Naive thymus-derived CD8-positive, alpha-beta T cell (primary cell): ENCODE measurements around the gene FTSJ1. TPM values are rescaled to one million over a fixed set of nuclear protein-coding genes. Genes with fewer than 3 reads are reported as not detected.
"Not testable (repeated sequence)": the region's sequence is repeated elsewhere in the genome, so short reads cannot be mapped to it uniquely, and the experiment has no call there.

Experiments used
- ATAC-seq, 2 donors: fragments of 150-1000 bp; cut with Tn5 transposase in 1 of 2; sonication (Bioruptor Pico), chemical (Tn5 transposase) in 1 of 2; 1 replicate in 1 of 2; 2 replicates in 1 of 2; pipeline ENCODE4 v1.10.0; 2021; ENCODE audit warnings: mild to moderate bottlenecking in 2 of 2, moderate library complexity in 2 of 2
- POLR2A ChIA-PET: fragments of 350-600 bp; sonication (Branson Sonifier 250); formaldehyde crosslinking; loops from one replicate; lab custom pipeline; 2021; ENCODE audit warnings: antibody characterized with exemption; lab: Charles Lee
- DNase-seq, 10 donors: peaks; one replicate each; pipeline versions ENCODE4 v3.0.0 to v3.0.0-alpha.2; 2020 to 2022
- H3K27ac Mint-ChIP-seq, 10 donors: one replicate each; pipeline ENCODE4 v1.8.0; 2020 to 2022; ENCODE audit warnings: mild to moderate bottlenecking in 10 of 10, mixed read lengths in 10 of 10, moderate library complexity in 4 of 10, inconsistent platforms in 1 of 10
- H3K27me3 Mint-ChIP-seq, 5 donors: one replicate each; pipeline ENCODE4 v1.8.0; 2021 to 2022; ENCODE audit warnings: mixed read lengths in 5 of 5
- H3K36me3 Mint-ChIP-seq, 3 donors: one replicate each; pipeline ENCODE4 v1.8.0; 2020 to 2022; ENCODE audit warnings: mixed read lengths in 3 of 3, mild to moderate bottlenecking in 2 of 3, inconsistent platforms in 1 of 3
- H3K4me1 Mint-ChIP-seq, 4 donors: one replicate each; pipeline ENCODE4 v1.8.0; 2021 to 2022; ENCODE audit warnings: mixed read lengths in 4 of 4
- H3K4me3 Mint-ChIP-seq, 10 donors: one replicate each; pipeline ENCODE4 v1.8.0; 2020 to 2022; ENCODE audit warnings: mild to moderate bottlenecking in 10 of 10, mixed read lengths in 10 of 10, moderate library complexity in 6 of 10, inconsistent platforms in 1 of 10
- H3K9me3 Mint-ChIP-seq, 9 donors: one replicate each; pipeline ENCODE4 v1.8.0; 2020 to 2022; ENCODE audit warnings: mixed read lengths in 9 of 9, mild to moderate bottlenecking in 3 of 9, inconsistent platforms in 1 of 9, moderate library complexity in 1 of 9
- polyA plus RNA-seq, 3 donors: library from polyadenylated mRNA; unstranded; fragments of 300-500 nt; fragmentation: Illumina TruSeq; gene quantifications; one replicate each; pipeline ENCODE4 v1.2.3, GENCODE V29; 2021
- total RNA-seq, 8 experiments: library from RNA in 2 of 8; stranded (reverse) in 2 of 8; gene quantifications; one replicate each; pipeline ENCODE4 v1.2.3 and lab custom pipeline; 2021 to 2026

The FTSJ1 gene, protein sequence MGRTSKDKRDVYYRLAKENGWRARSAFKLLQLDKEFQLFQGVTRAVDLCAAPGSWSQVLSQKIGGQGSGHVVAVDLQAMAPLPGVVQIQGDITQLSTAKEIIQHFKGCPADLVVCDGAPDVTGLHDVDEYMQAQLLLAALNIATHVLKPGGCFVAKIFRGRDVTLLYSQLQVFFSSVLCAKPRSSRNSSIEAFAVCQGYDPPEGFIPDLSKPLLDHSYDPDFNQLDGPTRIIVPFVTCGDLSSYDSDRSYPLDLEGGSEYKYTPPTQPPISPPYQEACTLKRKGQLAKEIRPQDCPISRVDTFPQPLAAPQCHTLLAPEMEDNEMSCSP
- total RNA-seq (10 to 100 TPM; 50.6 to 53.0 TPM), polyA plus RNA-seq (10 to 100 TPM; 61.5 to 63.4 (median 62.3) TPM), total RNA-seq (lab: John Stamatoyannopoulos, UW) (40.8 to 158 (median 57.4) reads per million in 6 experiments)

DNA sequence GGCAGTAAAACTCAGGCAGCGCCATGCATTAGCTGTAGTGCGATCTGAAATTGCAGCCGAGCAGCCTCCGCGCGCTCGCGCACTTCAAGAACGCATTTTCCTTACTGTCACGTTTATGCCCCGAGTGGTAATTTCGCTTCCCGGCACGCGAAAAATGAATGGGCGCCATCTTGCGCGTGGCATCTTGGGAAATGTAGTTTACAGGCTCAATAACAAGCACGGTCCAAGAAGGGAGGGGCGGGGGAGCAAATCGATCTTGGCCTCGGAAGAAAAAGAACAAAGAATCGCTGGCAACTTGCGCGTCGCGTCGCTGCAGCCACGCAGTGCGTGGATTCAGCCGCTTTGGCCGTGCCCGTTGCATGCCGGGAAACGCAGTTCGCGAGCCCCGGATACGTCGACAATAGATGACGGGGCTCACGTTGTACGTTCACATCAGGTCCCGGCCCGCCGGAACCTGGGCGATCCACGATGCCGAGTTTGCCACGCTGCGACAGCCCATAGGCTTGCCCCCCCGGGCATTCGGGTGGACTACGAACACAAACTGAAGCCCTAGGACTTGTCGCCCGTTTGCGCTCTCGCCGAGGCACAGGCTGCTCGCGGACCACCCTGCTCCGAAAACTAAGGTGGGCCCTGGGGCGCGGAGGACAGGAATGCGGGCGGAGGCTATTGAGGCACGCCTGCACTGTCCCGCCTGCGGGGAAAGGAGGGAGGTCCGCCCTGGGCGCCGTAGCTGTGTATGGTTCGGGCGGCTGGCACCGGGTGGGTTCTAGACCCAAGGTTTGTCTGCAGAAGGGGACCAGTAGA, at the start of gene FTSJ1:
Gene FTSJ1, plus strand, starts transcription at position 426 of the 804 bp plus-strand sequence. CDS start 1,849 bp downstream, outside the sequence.
- peaks cover 24 to 28% (median 25%) of the 10 kb centered on the region in 4 donors for H3K4me1 Mint-ChIP-seq
- POLR2A ChIA-PET = interaction anchor here (0.6 to 1.5 kb wide), 6 partner anchors 11 to 542 kb away, joined by 3 read pairs; no protein-coding TSS in a partner anchor

DNA sequence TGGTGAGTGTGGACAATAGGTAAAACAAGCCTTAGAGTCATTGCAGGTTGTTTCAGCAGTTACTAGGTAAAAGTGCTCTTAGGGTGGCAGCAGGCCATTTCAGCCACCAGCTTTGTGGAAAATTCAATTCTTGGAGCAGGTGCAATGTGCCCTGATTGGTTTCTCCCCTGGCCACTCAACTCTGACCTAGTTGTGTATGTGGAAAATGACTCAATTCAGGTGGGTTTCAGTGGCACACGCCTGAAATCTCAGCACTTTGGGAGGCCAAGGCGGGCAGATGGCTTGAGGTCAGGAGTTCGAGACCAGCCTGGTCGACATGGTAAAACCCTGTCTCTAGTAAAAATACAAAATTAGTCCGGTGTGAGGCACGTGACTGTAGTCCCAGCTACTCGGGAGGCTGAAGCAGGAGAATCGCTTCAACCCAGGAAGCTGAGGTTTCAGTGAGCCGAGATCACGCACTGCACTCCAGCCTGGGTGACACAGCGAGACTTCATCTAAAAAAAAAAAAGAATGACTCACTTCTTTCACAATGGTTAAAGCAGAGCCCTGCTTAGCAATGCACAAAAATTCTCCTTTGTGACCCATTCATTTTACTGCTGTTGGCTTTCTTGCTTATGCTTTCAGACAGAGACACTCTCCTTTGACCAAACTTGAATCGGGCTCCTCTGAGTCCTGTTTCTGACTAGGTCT, 48.8 kb upstream of the FTSJ1 start:
- POLR2A ChIA-PET, H3K4me3 Mint-ChIP-seq, ATAC-seq, H3K4me1 Mint-ChIP-seq, H3K27ac Mint-ChIP-seq, H3K36me3 Mint-ChIP-seq, DNase-seq, H3K9me3 Mint-ChIP-seq, H3K27me3 Mint-ChIP-seq: not testable (repeated sequence)

More for the DNA sequence above, at the start of gene FTSJ1:
- Mint-ChIP-seq H3K27me3 (no peaks in the 10 kb centered on the region), H3K4me3 (peak within 1 kb of the TSS; percentile 80 to 97 (median 92)), H3K27ac (peak within 1 kb of the TSS; percentile 84 to 98 (median 94)), H3K9me3 (peaks cover 0 to 3% (median 0%) of the 10 kb centered on the region in 9 donors), H3K36me3 (peaks cover 0 to 23% (median 1%) of the 10 kb centered on the region in 3 donors)
- peak; percentile 70 to 95 (median 90) for DNase-seq
- ATAC-seq = peak; percentile 91

DNA sequence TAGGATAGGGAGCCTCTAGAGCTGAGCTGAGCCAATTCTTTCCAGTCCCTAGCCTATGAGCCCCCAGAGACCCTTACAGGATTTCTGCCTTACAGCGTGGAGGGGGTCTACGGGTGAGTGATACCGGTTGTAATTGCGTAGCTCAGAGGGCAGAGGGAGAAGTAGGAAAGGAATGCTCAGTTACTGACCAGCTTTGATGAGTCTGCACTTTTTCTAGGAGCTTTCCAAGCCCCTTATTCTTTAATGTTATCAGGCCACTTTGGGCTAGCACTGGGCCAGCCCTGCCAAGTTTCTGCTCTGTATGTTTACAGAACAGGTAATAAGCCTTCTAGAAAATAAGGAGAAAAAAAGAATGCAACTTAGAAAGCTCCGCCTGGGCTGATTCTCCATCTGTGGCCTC, 46.4 kb upstream of the FTSJ1 start:
- Mint-ChIP-seq H3K9me3 (peaks cover 0 to 14% (median 5%) of the 10 kb centered on the region in 9 donors), H3K4me1 (peaks cover 0 to 15% (median 3%) of the 10 kb centered on the region in 4 donors)
- ATAC-seq, H3K36me3 Mint-ChIP-seq, DNase-seq, H3K27ac Mint-ChIP-seq, POLR2A ChIA-PET, H3K4me3 Mint-ChIP-seq, H3K27me3 Mint-ChIP-seq: not testable (repeated sequence)

DNA sequence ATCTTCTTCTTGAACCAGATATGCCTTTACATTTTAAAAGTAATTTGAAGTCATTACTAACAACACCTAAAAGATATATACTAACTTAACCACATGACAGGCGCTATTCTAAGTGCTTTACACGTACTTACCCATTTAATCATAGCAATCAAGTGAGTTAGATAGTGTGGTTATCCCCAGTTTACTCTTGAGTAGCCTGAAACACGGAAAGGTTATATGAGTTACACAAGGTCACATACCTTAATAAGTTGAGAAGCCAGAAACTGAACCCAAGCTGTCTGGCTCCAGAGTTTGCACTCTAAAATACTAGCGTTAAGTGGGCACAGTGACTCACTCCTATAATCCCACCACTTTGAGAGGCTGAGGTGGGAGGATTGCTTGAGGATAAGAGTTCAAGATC, 45.8 kb upstream of the FTSJ1 start:
- DNase-seq, H3K4me3 Mint-ChIP-seq, ATAC-seq, H3K27ac Mint-ChIP-seq, H3K27me3 Mint-ChIP-seq, H3K36me3 Mint-ChIP-seq, POLR2A ChIA-PET: not testable (repeated sequence)
- Mint-ChIP-seq H3K9me3 (peaks cover 0 to 17% (median 9%) of the 10 kb centered on the region in 9 donors), H3K4me1 (peaks cover 0 to 17% (median 3%) of the 10 kb centered on the region in 4 donors)

DNA sequence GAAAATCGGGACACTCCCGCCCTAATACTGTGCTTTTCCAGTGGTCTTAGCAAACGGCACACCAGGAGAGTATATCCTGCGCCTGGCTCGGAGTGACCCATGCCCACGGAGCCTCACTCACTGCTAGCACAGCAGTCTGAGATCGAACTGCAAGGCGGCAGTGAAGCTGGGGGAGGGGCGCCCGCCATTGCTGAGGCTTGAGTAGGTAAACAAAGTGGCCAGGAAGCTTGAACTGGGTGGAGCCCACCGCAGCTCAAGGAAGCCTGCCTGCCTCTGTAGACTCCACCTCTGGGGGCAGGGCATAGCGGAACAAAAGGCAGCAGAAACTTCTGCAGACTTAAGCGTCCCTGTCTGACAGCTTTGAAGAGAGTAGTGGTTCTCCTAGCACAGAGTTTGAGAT, 42.3 kb upstream of the FTSJ1 start:
- H3K27me3 Mint-ChIP-seq, H3K36me3 Mint-ChIP-seq, POLR2A ChIA-PET, ATAC-seq: not testable (repeated sequence)
- Mint-ChIP-seq H3K27ac (peak overlapping the region in 1 of 10 donors; percentile 25), H3K4me3 (peak overlapping the region in 2 of 10 donors; percentile 14 to 36), H3K4me1 (peaks cover 0 to 17% (median 3%) of the 10 kb centered on the region in 4 donors), H3K9me3 (peaks cover 0 to 23% (median 9%) of the 10 kb centered on the region in 9 donors)
- DNase-seq = peak in 4 of 10 donors; percentile 1 to 25 (median 16)

DNA sequence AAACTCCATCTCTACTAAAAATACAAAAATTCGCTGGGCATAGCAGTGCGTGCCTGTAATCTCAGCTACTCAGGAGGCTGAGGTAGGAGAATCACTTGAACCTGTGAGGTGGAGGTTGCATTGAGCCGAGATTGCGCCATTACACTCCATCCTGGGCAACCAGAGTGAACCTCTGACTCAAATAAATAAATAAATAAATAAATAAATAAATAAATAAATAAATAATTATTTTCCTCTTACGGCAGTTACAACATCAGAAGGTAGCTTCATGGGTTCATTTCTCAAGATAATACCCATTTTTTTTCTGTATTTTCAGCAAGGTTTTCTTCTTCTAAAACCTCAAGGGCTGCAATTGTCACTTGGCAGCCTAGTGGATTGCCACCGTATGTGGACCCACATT, 28.8 kb upstream of the FTSJ1 start:
- H3K36me3 Mint-ChIP-seq, H3K4me3 Mint-ChIP-seq, DNase-seq, H3K4me1 Mint-ChIP-seq, H3K27ac Mint-ChIP-seq, POLR2A ChIA-PET, ATAC-seq, H3K27me3 Mint-ChIP-seq, H3K9me3 Mint-ChIP-seq: not testable (repeated sequence)

DNA sequence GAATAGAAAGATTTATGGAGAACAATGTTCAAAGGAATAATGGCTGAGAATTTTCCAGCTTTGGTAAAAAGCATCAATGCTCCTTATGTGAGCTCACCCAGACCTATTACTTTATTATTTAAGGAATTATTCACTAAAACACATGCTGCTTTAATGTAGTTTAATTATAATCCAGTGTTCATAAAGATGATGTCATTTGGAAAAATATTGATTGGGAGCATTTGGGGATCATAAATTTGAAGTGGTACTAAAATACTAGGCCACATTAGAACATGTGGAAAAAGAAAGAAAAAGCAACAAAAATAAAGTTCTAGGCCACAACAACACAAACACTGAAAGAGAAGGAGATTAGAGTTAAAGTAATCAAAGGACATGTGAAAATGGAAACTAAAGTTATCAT, 25.9 kb upstream of the FTSJ1 start:
- Mint-ChIP-seq H3K4me1 (no peaks in the 10 kb centered on the region), H3K27me3 (no peaks in the 10 kb centered on the region), H3K27ac (no peak overlapping the region), H3K4me3 (no peak overlapping the region), H3K36me3 (no peaks in the 10 kb centered on the region), H3K9me3 (no peaks in the 10 kb centered on the region)
- ATAC-seq (no peak), DNase-seq (no peak)
- POLR2A ChIA-PET = no interaction called here

DNA sequence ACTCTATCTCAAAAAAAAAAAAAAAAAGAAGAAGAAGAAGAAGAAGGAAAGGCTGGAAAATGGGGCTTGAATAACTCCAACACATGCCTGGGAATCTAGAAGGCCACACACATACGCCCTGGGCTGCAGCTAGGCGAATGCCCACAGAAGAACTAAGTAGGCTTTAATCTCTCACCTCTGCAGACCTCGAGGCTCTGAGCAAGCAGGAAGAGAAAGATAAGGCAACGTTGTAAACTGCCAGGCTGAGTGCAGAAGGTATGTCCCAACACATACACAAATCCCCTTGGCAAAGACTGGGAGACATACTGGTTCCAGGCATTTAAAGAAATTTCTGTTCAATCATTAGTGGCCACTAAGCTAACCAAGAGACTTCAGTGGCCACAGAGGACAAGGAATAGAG, 24.3 kb upstream of the FTSJ1 start:
- Mint-ChIP-seq H3K36me3 (no peaks in the 10 kb centered on the region), H3K27me3 (no peaks in the 10 kb centered on the region), H3K4me3 (no peak overlapping the region), H3K9me3 (no peaks in the 10 kb centered on the region), H3K27ac (no peak overlapping the region), H3K4me1 (no peaks in the 10 kb centered on the region)
- DNase-seq (no peak), ATAC-seq (no peak)
- POLR2A ChIA-PET = no interaction called here

DNA sequence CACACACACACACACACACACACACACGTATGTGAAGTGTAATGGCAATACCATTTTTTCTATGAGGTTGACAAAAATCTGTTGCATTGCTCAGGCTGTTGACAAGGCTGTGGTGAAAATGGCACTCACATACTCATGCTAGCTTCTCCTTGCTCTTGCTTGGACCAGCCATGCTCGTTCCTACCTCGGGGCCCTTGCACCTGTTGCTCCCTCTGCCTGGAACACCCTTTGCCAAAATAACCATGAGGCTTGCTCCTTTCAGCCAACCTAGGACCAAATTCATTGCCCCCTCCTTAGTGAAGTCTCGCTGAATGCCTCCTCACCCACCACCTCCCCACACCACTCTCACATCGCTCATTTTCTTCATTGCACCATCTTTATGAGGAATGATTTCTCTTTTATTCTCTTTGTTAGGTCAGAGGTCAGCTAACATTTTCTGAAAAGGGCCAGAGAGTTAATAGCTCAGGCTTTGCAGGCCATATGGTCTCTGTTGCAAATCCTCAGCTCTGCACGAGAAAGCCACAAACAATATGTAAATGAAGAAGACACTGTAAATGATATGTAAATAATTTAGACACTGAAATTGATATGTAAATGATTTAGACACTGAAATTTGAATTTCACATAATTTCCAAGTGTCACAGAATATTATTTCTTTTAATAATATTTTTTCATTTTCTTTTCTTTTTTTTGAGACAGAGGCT, 19.2 kb upstream of the FTSJ1 start:
- no peak for ATAC-seq
- H3K4me3 Mint-ChIP-seq = no peak overlapping the region
- no peaks in the 10 kb centered on the region for H3K27me3 Mint-ChIP-seq
- peaks cover 0 to 7% (median 0%) of the 10 kb centered on the region in 4 donors for H3K4me1 Mint-ChIP-seq
- POLR2A ChIA-PET = no interaction called here
- H3K27ac Mint-ChIP-seq = no peak overlapping the region
- no peak for DNase-seq
- H3K9me3 Mint-ChIP-seq = no peaks in the 10 kb centered on the region
- peaks cover 1 to 17% (median 4%) of the 10 kb centered on the region in 3 donors for H3K36me3 Mint-ChIP-seq

DNA sequence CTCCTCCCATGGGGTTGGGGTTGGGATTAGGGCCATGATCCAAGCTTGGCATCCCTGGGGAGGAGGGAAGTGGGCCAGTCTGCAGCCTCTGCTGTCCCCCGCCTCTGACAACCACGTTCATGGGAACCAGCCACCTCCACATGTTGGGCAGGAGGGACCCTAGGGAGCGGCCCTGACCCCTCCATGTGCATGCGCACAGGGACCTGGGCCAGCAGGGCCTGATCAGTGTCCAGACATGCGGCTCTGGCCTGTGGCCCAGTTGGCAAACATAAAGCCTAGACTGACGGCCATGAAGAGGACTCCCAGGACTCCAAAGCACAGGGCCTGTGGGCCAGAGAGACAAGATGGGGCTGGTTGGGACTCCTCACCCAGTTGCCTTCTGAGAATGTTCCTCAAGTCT, 17.3 kb upstream of the FTSJ1 start:
- ATAC-seq = no peak
- no peak for DNase-seq
- no peaks in the 10 kb centered on the region for H3K27me3 Mint-ChIP-seq
- H3K9me3 Mint-ChIP-seq = no peaks in the 10 kb centered on the region
- peaks cover 4 to 25% (median 5%) of the 10 kb centered on the region in 3 donors for H3K36me3 Mint-ChIP-seq
- H3K27ac Mint-ChIP-seq = peak overlapping the region in 2 of 10 donors; percentile 27 to 44
- H3K4me1 Mint-ChIP-seq = peaks cover 0 to 7% (median 0%) of the 10 kb centered on the region in 4 donors
- no peak overlapping the region for H3K4me3 Mint-ChIP-seq
- POLR2A ChIA-PET = no interaction called here

DNA sequence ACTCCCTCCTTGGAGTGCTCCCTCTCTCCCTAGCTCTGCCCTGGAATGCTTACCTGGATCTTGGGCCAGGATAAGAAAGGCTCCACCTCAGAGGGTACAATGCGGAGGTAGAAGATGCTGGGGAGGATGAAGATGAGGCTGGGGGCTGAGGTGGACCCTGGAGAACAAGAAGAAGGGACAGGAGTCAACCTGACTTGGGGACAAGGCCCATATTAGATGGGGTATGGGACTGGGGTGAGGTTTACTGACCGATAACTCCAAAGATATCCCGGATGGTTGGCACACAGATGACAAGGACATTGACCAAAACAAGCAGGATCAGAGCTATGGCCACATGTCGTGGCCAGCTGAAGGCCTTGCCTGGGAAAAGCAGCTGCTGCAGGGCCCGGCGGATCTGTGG, 16.5 kb upstream of the FTSJ1 start:
- Mint-ChIP-seq H3K9me3 (no peaks in the 10 kb centered on the region), H3K4me3 (no peak overlapping the region), H3K4me1 (peaks cover 0 to 9% (median 5%) of the 10 kb centered on the region in 4 donors), H3K27ac (peak overlapping the region in 1 of 10 donors; percentile 80), H3K36me3 (peaks cover 4 to 27% (median 5%) of the 10 kb centered on the region in 3 donors), H3K27me3 (no peaks in the 10 kb centered on the region)
- ATAC-seq (no peak), DNase-seq (no peak)
- POLR2A ChIA-PET = no interaction called here

DNA sequence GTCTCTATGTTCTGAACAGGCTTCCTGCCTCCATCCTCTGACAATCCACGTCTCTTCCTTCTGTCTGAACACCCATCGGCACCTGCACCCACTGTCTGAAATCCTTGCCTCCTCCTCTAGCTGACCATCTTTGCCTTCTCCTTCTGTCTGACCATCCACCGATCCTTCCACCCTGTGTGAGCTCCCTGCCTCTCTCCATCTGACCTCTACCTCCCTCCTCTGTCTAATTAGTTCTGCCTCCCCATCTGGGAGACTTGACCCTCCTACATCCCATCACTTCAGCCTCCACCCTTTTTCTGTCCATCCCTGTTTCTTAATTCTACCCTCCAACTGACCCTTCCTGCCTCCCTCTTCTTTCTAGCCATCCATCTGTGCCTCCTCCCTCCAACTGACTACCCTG, 16.0 kb upstream of the FTSJ1 start:
- ATAC-seq (no peak), DNase-seq (no peak)
- POLR2A ChIA-PET = no interaction called here
- Mint-ChIP-seq H3K4me3 (no peak overlapping the region), H3K27ac (peak overlapping the region in 3 of 10 donors; percentile 53 to 80 (median 68)), H3K4me1 (peaks cover 2 to 9% (median 6%) of the 10 kb centered on the region in 4 donors), H3K36me3 (peaks cover 4 to 28% (median 5%) of the 10 kb centered on the region in 3 donors), H3K9me3 (no peaks in the 10 kb centered on the region), H3K27me3 (no peaks in the 10 kb centered on the region)
